Medulla oblongata (tissue), 1 donor: ENCODE measurements around the gene CADPS.

Experiments
- DNase-seq: peaks from one replicate; pipeline ENCODE4 v3.0.0-alpha.2; 2015; ENCODE audit errors: extremely low spot score

The CADPS gene

GRCh38 chr3:62439176-62439813 is 435.9 kb downstream of the CADPS start:
- DNase-seq, result no peak

DNA sequence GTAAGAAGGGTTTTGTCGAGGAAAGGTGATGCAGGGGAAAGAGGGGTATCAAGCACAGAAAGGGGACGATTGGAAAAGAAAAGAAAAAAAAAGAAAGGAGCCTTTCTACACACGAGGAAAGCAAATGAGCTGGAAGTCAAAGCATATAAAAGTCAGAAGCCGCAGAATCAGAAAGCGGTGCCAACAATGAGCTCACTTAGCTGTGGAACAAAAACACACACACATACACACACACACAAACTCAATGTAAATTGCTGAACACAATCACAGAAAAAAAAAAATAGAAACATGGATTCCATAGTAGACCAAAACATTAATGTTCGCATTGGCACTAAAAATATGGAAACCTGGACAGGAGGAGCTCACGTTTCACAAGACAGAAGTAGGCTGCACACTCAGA is 438.4 kb downstream of the CADPS start:
- DNase-seq, result peak; percentile 6

GRCh38 chr3:62433396-62433795 is 441.8 kb downstream of the CADPS start:
- no peak for DNase-seq

DNA sequence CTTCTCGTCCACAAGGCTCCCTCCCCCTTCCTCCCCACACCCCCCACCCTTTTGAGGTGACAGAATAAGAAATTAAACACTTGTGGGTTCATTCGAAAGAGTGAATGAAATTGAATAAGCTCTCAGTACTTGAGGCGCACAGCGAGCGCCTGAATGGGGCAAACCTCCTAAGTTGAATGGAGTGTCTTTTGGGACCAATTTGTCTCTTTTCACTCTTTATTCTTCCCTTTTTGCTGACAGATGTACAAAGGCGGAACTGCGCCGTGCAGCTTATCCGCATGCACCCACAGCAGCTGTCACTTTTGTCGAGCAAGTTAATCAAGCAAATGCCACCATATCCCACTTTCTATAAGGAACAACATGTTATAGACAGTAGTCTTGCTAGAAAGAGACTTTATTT is 454.0 kb downstream of the CADPS start:
- DNase-seq, result no peak

GRCh38 chr3:62416144-62416543 is 459.1 kb downstream of the CADPS start:
- DNase-seq, result no peak

- DNase-seq, result no peak
Observed at GRCh38 chr3:62415312-62415801, 459.9 kb downstream of the CADPS start.

- DNase-seq, result no peak
Observed at GRCh38 chr3:62414786-62415185, 460.4 kb downstream of the CADPS start.

DNA sequence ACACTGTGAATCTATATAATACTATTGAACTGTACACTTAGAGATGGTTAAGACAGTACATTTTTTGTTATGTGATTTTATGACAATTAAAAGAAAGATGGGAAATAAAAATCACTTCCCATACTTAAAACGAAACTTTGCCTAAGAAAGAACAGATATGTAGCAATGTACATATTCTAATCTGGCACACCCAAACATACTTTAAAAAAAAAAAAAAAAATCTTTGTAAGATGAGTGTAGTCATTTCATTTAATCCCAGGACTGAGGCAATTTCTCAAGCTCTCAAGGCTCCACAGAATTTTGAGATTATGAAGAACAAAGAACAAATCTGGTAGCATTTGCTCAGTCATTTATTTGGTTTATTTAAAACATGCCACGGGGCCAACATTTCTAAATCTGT is 461.5 kb downstream of the CADPS start:
- no peak for DNase-seq

DNA sequence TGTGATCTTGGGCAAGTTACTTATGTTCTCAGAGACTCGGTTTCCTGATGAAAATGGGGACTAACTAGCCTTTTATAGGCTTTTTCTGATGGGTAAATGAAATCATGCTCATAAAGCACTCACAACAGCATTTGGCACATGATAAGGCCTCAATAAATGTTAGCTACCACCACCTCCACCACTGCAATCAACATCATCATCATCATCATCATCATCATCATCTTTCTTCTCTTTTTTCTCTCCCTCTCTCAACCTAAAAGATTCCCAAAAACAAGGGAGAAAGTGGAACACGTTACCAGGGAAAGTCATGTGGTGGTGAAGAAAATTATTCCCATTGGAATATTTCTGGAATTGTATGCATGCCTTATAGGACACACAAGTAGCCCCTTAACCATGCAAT is 468.3 kb downstream of the CADPS start:
- no peak for DNase-seq

DNA sequence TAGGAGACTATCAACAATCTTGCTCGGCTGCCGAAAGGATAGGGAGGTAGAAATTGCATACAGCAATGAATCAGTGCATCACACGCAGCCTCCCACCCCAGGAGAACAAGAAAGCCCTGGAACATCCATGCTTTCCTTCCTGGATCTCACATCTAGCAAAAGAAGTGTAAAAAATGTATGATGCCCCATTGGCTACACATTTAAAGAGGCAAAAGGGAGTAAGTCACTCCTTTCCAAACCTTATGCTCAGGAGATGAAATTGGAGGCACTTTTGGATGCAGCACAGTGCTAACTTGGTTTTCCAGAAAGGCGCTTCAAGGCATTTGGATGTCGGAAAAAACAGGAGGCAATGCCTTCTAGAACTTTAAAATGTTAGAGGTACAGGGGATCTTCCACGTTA is 469.6 kb downstream of the CADPS start:
- no peak for DNase-seq

DNA sequence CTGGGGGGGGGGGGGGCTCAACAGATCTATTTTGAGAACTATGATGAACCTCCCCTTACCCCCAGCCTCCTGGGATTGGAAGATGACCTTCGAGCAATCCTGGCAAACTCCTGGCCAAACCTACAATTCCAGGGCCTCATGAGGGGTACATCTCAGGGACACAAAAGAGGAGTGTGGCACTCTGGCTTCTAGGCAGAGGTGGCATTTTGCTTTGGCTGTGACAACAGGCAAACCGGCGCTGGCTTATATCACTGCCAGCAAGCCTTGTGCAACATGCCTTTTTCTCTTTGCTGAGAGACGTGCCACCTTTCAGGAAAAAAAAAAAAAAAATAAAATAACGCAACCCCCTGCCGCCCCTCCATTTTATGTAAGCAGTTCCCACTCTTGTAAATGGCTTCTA is 470.1 kb downstream of the CADPS start:
- DNase-seq, result no peak

GRCh38 chr3:62404321-62404720 is 470.9 kb downstream of the CADPS start:
- no peak for DNase-seq

GRCh38 chr3:62403765-62404164 is 471.5 kb downstream of the CADPS start:
- DNase-seq, result no peak

- no peak for DNase-seq
Observed at GRCh38 chr3:62392626-62393292, 482.5 kb downstream of the CADPS start.

- no peak for DNase-seq
Observed at GRCh38 chr3:62387251-62387650, 488.0 kb downstream of the CADPS start.

GRCh38 chr3:62379321-62379798 is 495.9 kb downstream of the CADPS start:
- DNase-seq, result no peak

- DNase-seq, result no peak
Observed at GRCh38 chr3:62378921-62379320, 496.3 kb downstream of the CADPS start.

DNA sequence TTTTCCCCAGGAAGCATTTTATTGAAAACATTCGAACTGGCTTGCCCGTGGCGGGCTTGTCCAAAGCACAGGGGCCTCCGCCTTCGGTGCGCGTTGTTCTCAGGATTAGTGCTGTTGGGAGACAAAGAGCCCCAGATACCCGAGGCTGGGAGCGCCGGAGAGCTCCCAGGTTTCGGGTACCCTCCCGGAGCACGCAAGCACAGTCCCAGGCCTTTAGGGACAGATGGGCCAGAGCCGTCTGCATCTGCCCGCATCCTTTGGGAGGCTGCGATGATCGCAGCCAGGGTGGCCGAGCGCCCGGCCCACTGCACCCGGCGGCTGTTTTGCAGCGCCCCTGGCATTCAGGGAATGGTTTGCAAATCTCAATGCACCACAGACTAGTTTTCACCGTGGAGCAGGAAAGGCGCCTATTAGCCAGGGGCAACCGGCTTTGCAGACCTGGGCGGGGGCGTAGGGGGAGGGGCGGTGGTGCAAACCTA is 496.9 kb downstream of the CADPS start:
- no peak for DNase-seq

DNA sequence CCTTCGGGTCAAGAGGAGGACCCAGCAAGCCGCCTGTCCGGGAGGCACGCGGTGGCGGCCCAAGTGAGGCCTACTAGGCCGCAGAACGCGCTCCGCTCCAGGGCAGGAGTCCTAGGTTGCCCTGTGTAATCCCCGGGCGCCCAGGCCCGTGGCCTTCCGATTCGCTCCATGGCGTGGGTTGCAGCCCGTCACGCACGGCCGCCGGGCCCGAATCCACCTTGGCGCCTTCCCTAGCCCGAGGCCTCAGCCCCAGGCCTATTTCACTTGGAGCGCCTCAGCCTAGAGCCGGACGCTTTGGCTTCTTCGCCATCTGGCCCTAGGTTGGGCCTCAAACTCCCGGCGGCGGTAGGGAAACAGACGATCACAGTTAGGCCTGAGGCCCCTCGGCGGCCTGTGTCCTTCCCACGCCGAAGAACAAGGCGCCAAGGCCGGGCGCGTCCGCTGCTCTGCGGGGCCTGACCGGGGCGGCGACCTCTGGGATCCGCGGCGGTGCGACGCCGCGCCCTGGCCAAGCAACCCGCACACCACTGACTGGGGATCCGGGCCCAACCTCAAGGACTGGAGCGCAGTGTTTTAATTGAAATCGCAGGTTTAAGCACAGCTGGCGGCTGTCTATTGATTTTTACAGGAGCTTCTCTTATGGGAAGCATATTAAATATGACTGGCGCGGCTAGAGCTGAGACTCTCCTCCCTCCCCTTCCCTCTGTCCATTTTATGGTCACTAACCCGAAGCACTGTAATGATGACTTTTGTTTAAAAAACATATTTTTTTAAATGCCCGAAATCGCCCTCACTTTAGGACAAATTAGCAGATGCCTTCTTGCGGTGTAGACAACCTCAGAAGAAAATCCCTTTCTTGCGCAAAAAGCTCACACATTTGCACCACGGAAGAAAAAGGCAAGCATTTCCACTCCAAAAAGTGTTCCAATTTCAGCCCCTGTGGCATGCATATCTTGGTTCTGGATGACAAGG is 498.0 kb downstream of the CADPS start:
- DNase-seq, result no peak

- no peak for DNase-seq
Observed at GRCh38 chr3:62376454-62376720, 498.8 kb downstream of the CADPS start.

GRCh38 chr3:62375655-62376453 is 499.4 kb downstream of the CADPS start:
- DNase-seq, result no peak
